GM19099 (cell line): ENCODE measurements around the gene ROS1.

Experiments
- POLR2A ChIP-seq: IDR thresholded peaks from 3 replicates; pipeline ENCODE4 v1.6.1; 2011; ENCODE audit warnings: low read depth; ENCODE audit not compliant: insufficient read length; ENCODE audit errors: extremely low read depth

Gene ROS1

GRCh38 chr6:117448732-117449485 lies 23.2 kb upstream of the ROS1 start:
- TF ChIP-seq POLR2A, result no peak

- TF ChIP-seq POLR2A, result no peak
Observed at GRCh38 chr6:117448011-117448410, 22.3 kb upstream of the ROS1 start.

DNA sequence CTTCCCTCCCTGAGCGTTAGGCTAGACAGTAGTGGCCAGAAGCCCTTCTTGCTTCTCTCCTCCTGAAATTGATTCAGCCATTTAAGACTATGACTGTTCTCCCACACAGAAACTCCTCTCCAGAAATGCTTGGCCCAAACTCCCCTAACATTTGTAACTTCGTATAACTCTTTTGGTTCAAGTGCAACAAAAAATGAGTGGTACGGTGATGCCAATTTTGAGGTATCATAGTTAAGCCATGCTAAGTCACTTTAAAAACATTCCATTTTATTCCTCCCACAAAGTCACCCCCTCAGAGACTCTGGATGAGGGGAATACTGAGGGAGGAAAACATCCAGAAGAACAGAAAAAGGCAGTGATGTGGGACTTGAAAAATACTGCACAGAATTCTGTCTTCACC lies 21.1 kb upstream of the ROS1 start:
- TF ChIP-seq POLR2A, result no peak

DNA sequence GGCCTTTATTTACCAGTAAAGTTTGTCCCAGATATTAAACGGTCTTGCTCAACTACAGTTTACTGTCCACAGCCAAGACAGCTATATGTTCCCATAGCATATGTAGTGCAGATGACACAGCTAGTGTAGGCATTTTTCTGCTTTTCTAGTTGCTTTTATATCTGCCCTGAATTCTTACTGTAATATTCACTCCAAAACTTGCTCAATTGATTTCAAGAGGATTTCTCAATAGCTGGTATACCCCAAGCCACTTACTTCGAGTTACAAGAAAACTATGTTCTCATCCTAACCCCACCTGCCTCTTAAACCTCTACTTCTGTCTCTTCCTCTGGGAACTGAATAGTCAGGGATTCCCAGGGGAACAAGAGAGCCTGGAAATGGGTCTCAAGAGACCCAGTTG lies 18.9 kb upstream of the ROS1 start:
- TF ChIP-seq POLR2A, result no peak

DNA sequence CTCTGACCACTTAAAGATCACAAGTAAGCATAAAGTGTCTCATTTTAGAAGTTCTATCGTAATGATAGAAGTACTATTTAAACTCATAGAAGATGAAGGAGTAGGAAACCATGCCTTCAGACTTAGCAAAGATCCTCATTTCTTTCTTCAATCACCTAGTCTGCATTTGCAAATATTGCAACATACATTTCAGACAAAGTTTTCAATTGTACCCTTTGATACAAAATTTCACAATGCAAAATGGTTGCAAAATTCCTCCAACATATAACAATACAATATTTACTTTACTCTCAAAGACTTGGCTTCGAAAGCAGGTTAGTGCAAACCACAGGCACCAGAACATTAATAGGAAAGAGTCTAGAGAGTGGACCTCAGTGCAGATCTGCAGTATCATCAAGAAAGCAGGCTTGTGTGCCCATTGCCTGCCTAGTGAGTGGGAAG lies 16.1 kb upstream of the ROS1 start:
- no peak for TF ChIP-seq POLR2A

- TF ChIP-seq POLR2A, result no peak
Observed at GRCh38 chr6:117440706-117441525, 15.2 kb upstream of the ROS1 start.

GRCh38 chr6:117432273-117432672 lies 6.5 kb upstream of the ROS1 start:
- TF ChIP-seq POLR2A, result no peak

GRCh38 chr6:117423754-117424153 lies 2.0 kb downstream of the ROS1 start:
- no peak for TF ChIP-seq POLR2A

DNA sequence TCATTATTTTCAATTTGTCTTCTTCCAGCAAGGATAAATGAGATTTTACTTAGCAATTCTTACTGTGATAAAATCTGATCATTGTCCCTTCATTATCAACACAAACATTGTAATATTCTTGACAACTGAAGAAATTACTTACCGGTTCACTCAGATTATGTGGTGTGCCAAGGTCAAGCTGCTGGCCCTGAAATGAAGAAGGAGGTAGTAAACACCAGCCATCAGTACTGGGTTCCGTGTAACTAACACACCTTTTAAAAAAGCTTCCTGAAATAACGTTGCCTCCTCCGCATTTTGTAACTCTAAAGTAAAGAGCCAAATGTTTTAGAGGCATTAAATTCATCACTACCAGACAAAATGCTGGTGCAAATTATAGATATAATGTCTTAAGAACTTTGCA lies 7.4 kb downstream of the ROS1 start:
- TF ChIP-seq POLR2A, result no peak

GRCh38 chr6:117417851-117418250 lies 7.9 kb downstream of the ROS1 start:
- no peak for TF ChIP-seq POLR2A

DNA sequence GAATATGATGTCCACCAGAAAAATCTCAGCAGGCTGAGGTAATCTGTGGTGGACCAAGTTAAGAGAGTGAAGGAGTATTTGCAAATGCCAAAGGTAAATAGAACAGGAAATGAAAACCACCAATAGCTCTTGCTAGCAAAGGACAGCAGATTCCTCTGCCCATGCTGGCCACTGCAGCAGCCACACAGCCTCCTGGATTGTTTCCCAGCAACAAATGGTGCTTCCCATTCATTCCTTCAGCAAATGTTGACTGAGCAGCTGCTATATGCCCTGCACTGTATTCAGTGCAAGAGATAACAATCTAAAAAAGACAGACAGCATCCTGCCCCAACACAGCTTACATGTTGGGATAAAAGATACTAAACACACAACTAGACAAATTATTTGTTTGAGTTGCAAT lies 11.0 kb downstream of the ROS1 start:
- TF ChIP-seq POLR2A, result no peak

GRCh38 chr6:117411474-117411873 lies 14.3 kb downstream of the ROS1 start:
- no peak for TF ChIP-seq POLR2A

- no peak for TF ChIP-seq POLR2A
Observed at GRCh38 chr6:117409863-117410262, 15.9 kb downstream of the ROS1 start.

DNA sequence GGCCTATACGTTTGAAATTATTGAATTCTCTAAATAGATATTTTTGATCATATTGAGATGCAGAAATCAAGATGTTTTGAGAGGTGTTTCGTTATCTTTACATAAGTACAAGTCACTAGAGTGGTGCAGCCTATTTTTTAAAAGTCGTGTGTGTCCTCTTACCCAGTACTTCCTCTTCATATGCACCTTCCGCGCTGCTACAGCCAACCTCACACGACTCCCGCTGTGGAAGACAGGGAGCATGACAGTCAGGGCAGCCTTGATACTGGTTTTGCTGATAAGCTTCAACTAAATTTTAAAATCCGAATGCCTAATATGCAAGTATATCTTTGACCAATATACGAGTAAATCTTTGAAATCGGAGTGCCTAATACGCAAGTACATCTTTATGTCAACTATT lies 16.3 kb downstream of the ROS1 start:
- TF ChIP-seq POLR2A, result no peak

GRCh38 chr6:117404548-117404947 lies 21.2 kb downstream of the ROS1 start:
- TF ChIP-seq POLR2A, result no peak

DNA sequence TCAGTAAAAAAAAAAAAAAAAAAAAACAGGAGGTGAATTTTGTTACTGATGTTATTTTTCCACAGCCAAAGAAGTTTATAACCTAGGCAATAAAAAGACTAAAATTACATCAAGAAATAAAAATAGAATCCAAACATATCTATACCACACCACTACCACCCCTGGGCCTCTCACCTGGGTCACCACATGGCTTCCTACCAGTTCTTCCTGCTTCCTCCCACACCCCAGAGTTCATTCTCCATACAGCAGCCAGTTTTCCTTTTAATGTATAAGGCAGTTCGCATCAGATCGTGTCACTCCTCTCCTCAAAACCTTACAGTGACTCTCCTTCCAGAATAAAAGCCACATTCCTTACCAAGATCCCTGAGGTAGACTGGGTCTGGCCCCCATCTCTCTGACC lies 23.9 kb downstream of the ROS1 start:
- no peak for TF ChIP-seq POLR2A
